Measurements from ENCODE around the gene SSBP2.
A peak's percentile ranks its signal among the peaks of the same experiment; 100 is the strongest.

The SSBP2 gene

GRCh38 chr5:81751009-81751835, at the start of gene SSBP2:
Gene SSBP2 (minus strand): TSS chr5:81751097. CDS start chr5:81751042, 55 bp downstream.
- DNase-seq (ENCODE audit: low spot score), result peak; percentile 99

- DNase-seq (ENCODE audit: low spot score), result no peak
These were observed 44.8 kb upstream of the SSBP2 start for GRCh38 chr5:81795666-81796065.

- no peak for DNase-seq (ENCODE audit: low spot score)
These were observed 43.3 kb upstream of the SSBP2 start for GRCh38 chr5:81794226-81794625.

- no peak for DNase-seq (ENCODE audit: low spot score)
These were observed 39.4 kb upstream of the SSBP2 start for GRCh38 chr5:81790336-81790735.

GRCh38 chr5:81789033-81789432, 38.1 kb upstream of the SSBP2 start:
- DNase-seq (ENCODE audit: low spot score), result no peak

GRCh38 chr5:81788329-81788728, 37.4 kb upstream of the SSBP2 start:
- no peak for DNase-seq (ENCODE audit: low spot score)

- DNase-seq (ENCODE audit: low spot score), result peak; percentile 26
These were observed 36.8 kb upstream of the SSBP2 start for GRCh38 chr5:81787474-81788242.

GRCh38 chr5:81786991-81787390, 36.1 kb upstream of the SSBP2 start:
- no peak for DNase-seq (ENCODE audit: low spot score)

GRCh38 chr5:81786496-81786895, 35.6 kb upstream of the SSBP2 start:
- DNase-seq (ENCODE audit: low spot score), result no peak

GRCh38 chr5:81785322-81785721, 34.4 kb upstream of the SSBP2 start:
- DNase-seq (ENCODE audit: low spot score), result peak; percentile 6

- DNase-seq (ENCODE audit: low spot score), result no peak
These were observed 32.5 kb upstream of the SSBP2 start for GRCh38 chr5:81783401-81783800.

- DNase-seq (ENCODE audit: low spot score), result no peak
These were observed 31.9 kb upstream of the SSBP2 start for GRCh38 chr5:81782811-81783210.

- DNase-seq (ENCODE audit: low spot score), result no peak
These were observed 29.0 kb upstream of the SSBP2 start for GRCh38 chr5:81779916-81780266.

GRCh38 chr5:81779125-81779915, 28.4 kb upstream of the SSBP2 start:
- DNase-seq (ENCODE audit: low spot score), result peak; percentile 73

- DNase-seq (ENCODE audit: low spot score), result peak; percentile 55
These were observed 27.7 kb upstream of the SSBP2 start for GRCh38 chr5:81778642-81779041.

- no peak for DNase-seq (ENCODE audit: low spot score)
These were observed 25.4 kb upstream of the SSBP2 start for GRCh38 chr5:81776258-81776657.

GRCh38 chr5:81774374-81774773, 23.5 kb upstream of the SSBP2 start:
- DNase-seq (ENCODE audit: low spot score), result no peak

- DNase-seq (ENCODE audit: low spot score), result no peak
These were observed 22.7 kb upstream of the SSBP2 start for GRCh38 chr5:81773574-81773973.

GRCh38 chr5:81773161-81773560, 22.3 kb upstream of the SSBP2 start:
- no peak for DNase-seq (ENCODE audit: low spot score)

GRCh38 chr5:81772488-81772887, 21.6 kb upstream of the SSBP2 start:
- no peak for DNase-seq (ENCODE audit: low spot score)

- DNase-seq (ENCODE audit: low spot score), result no peak
These were observed 18.1 kb upstream of the SSBP2 start for GRCh38 chr5:81768935-81769452.

GRCh38 chr5:81767938-81768337, 17.0 kb upstream of the SSBP2 start:
- no peak for DNase-seq (ENCODE audit: low spot score)

All from cerebellar cortex (tissue), 1 donor.